HL-60/S4 treated with retinoic acid at 250 ng/mL for 4 days and 3 days (cell line): ENCODE results near the gene SDR9C7.
"Not testable (repeated sequence)": the region's sequence is repeated elsewhere in the genome, so short reads cannot be mapped to it uniquely, and the experiment has no call there.

Experiments used
- in situ Hi-C: fragments of 300-500 bp; cut with MboI; formaldehyde crosslinking; loops from 2 replicates; pipeline ENCODE4 v1.7.0; 2022; ENCODE audit warnings: low sequenced_read_pairs

SDR9C7 gene

DNA sequence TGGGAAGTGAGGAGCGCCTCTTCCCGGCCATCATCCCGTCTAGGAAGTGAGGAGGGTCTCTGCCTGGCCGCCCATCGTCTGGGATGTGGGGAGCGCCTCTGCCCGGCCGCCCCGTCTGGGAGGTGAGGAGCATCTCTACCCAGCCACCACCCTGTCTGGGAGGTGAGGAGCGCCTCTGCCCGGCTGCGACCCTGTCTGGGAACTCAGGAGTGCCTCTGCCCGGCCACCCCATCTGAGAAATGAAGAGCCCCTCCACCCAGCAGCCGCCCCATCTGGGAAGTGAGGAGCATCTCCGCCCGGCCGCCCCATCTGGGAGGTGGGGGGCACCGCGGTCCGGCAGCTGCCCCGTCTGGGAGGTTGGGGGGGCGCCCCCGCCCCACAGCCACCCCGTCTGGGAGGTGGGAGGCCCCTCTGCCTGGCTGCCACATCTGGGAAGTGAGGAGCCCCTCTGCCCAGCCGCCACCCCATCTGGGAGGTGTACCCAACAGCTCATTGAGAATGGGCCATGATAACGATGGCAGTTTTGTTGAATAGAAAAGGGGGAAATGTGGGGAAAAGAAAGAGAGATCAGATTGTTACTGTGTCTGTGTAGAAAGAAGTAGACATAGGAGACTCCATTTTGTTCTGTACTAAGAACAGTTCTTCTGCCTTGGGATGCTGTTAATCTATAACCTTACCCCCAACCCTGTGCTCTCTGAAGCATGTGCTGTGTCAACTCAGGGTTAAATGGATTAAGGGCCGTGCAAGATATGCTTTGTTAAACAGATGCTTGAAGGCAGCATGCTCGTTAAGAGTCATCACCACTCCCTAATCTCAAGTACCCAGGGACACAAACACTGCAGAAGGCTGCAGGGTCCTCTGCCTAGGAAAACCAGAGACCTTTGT lies 54.7 kb downstream of the SDR9C7 start:
- in situ Hi-C loops = not testable (repeated sequence)

DNA sequence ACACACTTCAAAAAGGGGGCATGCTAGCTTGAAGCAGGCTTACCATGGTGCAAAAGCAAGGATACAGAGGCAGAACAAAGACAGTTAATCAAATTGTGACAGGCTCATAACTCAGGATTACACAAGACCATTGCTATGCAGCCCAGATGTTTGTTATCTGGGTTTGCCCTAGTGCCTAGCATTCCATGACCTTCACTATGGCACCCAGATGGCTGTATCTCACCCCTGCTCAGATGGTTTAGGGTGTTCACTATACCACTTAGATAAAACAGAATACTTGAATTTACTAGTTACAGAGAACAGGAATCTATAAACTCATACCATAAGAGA lies 56.2 kb downstream of the SDR9C7 start:
- in situ Hi-C loops = no loop called here

DNA sequence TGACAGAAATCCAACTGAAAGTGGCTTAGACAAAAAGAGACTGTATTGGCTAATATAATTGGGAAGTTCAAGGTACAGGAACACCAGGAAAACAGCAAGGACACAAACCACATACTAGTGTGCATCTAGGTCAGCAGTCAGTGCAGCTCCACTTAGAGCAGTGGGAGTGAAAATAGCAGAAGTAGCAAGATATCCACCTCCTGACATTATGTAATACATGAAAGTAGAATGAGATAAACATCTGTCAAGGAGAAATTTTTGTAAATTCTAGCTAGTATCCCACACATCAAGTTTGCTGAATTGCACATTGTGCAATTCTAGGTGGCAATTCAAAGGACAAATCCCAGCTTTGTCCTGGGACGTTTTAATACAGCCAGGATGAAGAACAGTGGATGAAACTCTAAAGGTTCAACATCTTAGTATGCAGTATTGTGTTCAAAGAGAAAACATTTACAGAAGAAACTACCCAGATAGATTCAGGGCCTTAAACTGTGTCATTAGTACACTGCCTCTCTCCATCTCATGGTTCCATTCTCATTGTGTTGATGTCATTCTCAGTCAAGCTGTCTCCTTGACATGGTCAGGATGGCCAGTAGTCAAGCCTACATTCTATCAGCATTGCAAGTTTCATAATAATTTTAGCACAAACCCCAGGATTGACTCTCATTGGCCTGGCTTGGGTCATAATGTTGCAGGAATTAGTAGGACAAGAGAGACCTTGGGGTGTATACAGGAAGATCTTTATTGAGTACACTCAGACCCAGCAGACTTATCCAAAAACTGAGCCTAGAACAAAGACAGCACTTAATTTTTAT lies 56.8 kb downstream of the SDR9C7 start:
- in situ Hi-C loops = no loop called here

DNA sequence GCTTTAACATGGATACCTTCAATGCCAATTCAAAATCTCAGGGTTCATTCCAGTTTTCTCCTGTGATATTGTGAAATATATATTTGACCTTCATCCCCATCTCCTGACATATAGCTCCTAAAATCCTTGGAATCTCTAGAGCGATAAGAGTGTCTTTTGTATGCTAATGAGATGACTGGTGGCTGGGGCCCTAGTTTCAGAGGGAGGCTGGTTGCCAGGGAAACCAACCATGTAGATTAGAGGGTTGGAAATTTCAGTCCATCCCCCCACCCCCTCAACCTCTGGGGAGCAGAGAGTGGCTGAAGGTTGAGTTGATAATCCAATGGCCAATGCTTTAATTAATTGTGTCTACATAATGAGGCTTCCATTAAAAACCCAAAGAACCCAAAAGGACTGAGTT lies 59.4 kb downstream of the SDR9C7 start:
- in situ Hi-C loops = no loop called here

DNA sequence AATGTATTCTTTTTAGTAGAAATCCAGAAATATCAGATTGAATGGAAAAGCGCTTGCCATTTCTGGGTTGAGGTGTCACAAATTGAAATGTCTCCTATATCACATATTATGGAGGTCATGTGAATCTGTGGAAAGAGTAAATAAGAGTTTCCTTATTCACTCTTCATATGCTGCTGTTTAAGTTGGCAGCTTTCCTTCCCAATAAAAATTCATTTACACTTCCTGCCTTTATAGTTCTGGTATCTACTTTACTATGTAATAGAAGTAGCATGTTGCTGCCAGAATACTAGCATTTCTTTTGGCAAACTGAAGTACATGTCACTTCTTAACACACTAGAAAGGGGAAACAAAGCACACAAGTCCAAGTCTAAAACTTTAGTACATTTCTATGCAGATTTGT lies 60.8 kb downstream of the SDR9C7 start:
- in situ Hi-C loops = no loop called here
